ENCODE data around the gene HSPB3.
"Not testable (repeated sequence)": the region's sequence is repeated elsewhere in the genome, so short reads cannot be mapped to it uniquely, and the experiment has no call there.

The HSPB3 gene

GRCh38 chr5:54480296-54480695, 24.8 kb downstream of the HSPB3 start:
- Histone ChIP-seq H3K27ac (ENCODE audit: low read length) (no peak overlapping the region), H3K36me3 (ENCODE audit: insufficient read depth, low read length) (no peaks in the 10 kb centered on the region), H3K27me3 (ENCODE audit: insufficient read depth, low read length, poor library complexity) (no peaks in the 10 kb centered on the region), H3K9me3 (ENCODE audit: insufficient read depth, low read length, severe bottlenecking) (no peaks in the 10 kb centered on the region), H3K9ac (ENCODE audit: low read depth, low read length) (no peak overlapping the region), H4K20me1 (ENCODE audit: insufficient read depth, low read length) (no peaks in the 10 kb centered on the region), H3K4me1 (ENCODE audit: insufficient read depth, low read length) (no peaks in the 10 kb centered on the region), H2AFZ (ENCODE audit: low read depth, low read length) (no peak overlapping the region), H3K4me3 (ENCODE audit: low read depth in 1 of 2, low read length in 2 of 2) (no peak overlapping the region), H3K79me2 (ENCODE audit: insufficient read depth, low read length) (no peaks in the 10 kb centered on the region), H3K4me2 (ENCODE audit: insufficient read depth, low read length) (no peak overlapping the region)
- TF ChIP-seq EZH2 (IDR thresholded peaks at IDR 0.05; ENCODE audit: borderline replicate concordance, low read depth, low read length, severe bottlenecking) (no peak), CTCF (IDR thresholded peaks at IDR 0.05; ENCODE audit: borderline replicate concordance, extremely low read depth, low read length, poor library complexity, severe bottlenecking) (no peak)
- DNase-seq (no peak), ATAC-seq (ENCODE audit: insufficient read depth, low read depth) (no peak)

- no peak for DNase-seq
- H3K27ac ChIP-seq (ENCODE audit: low read length): no peak overlapping the region
- H2AFZ ChIP-seq (ENCODE audit: low read depth, low read length): no peak overlapping the region
- H3K36me3 ChIP-seq (ENCODE audit: insufficient read depth, low read length): no peaks in the 10 kb centered on the region
- H3K9ac ChIP-seq (ENCODE audit: low read depth, low read length): no peak overlapping the region
- no peak overlapping the region for H3K4me2 ChIP-seq (ENCODE audit: insufficient read depth, low read length)
- H3K9me3 ChIP-seq (ENCODE audit: insufficient read depth, low read length, severe bottlenecking): no peaks in the 10 kb centered on the region
- H3K4me1 ChIP-seq (ENCODE audit: insufficient read depth, low read length): no peaks in the 10 kb centered on the region
- ATAC-seq (ENCODE audit: insufficient read depth, low read depth): no peak
- TF ChIP-seq EZH2 (IDR thresholded peaks at IDR 0.05; ENCODE audit: borderline replicate concordance, low read depth, low read length, severe bottlenecking) (no peak), CTCF (IDR thresholded peaks at IDR 0.05; ENCODE audit: borderline replicate concordance, extremely low read depth, low read length, poor library complexity, severe bottlenecking) (no peak)
- no peaks in the 10 kb centered on the region for H3K27me3 ChIP-seq (ENCODE audit: insufficient read depth, low read length, poor library complexity)
- H3K4me3 ChIP-seq (ENCODE audit: low read depth in 1 of 2, low read length in 2 of 2): no peak overlapping the region
- H3K79me2 ChIP-seq (ENCODE audit: insufficient read depth, low read length): no peaks in the 10 kb centered on the region
- no peaks in the 10 kb centered on the region for H4K20me1 ChIP-seq (ENCODE audit: insufficient read depth, low read length)
Measured at GRCh38 chr5:54484219-54484894, 28.9 kb downstream of the HSPB3 start.

GRCh38 chr5:54485659-54486058, 30.2 kb downstream of the HSPB3 start:
- not testable (repeated sequence) for H3K27ac ChIP-seq (ENCODE audit: low read length); DNase-seq; H2AFZ ChIP-seq (ENCODE audit: low read depth, low read length); H3K4me3 ChIP-seq (ENCODE audit: low read depth in 1 of 2, low read length in 2 of 2); H3K4me1 ChIP-seq (ENCODE audit: insufficient read depth, low read length); H3K4me2 ChIP-seq (ENCODE audit: insufficient read depth, low read length); H3K9ac ChIP-seq (ENCODE audit: low read depth, low read length); H3K36me3 ChIP-seq (ENCODE audit: insufficient read depth, low read length); H4K20me1 ChIP-seq (ENCODE audit: insufficient read depth, low read length); H3K27me3 ChIP-seq (ENCODE audit: insufficient read depth, low read length, poor library complexity); H3K79me2 ChIP-seq (ENCODE audit: insufficient read depth, low read length); H3K9me3 ChIP-seq (ENCODE audit: insufficient read depth, low read length, severe bottlenecking); ATAC-seq (ENCODE audit: insufficient read depth, low read depth)

DNA sequence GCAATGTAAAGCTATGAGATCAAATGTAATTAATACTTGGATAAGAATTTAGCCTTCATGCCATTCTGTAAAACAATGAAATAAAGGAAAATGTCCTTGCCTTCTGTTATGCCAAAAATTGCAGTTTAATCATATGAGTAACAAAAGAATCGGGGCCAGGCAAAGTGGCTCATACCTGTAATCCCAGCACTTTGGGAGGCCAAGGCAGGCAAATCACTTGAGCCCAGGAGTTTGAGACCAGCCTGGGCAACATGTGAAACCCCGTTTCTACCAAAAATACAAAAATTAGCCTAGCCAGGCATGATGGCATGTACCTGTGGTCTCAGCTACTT, 34.1 kb downstream of the HSPB3 start:
- not testable (repeated sequence) for H3K4me3 ChIP-seq (ENCODE audit: low read depth in 1 of 2, low read length in 2 of 2); H3K4me1 ChIP-seq (ENCODE audit: insufficient read depth, low read length); H3K27me3 ChIP-seq (ENCODE audit: insufficient read depth, low read length, poor library complexity); H3K4me2 ChIP-seq (ENCODE audit: insufficient read depth, low read length); H3K79me2 ChIP-seq (ENCODE audit: insufficient read depth, low read length); H2AFZ ChIP-seq (ENCODE audit: low read depth, low read length); H3K27ac ChIP-seq (ENCODE audit: low read length); ATAC-seq (ENCODE audit: insufficient read depth, low read depth); H4K20me1 ChIP-seq (ENCODE audit: insufficient read depth, low read length); H3K9ac ChIP-seq (ENCODE audit: low read depth, low read length); H3K36me3 ChIP-seq (ENCODE audit: insufficient read depth, low read length); DNase-seq; H3K9me3 ChIP-seq (ENCODE audit: insufficient read depth, low read length, severe bottlenecking)

All from DND-41 (cell line).